Fibroblast of skin of left quadriceps (primary cell): ENCODE data around the gene SNRNP200.
"Not testable (repeated sequence)": the region's sequence is repeated elsewhere in the genome, so short reads cannot be mapped to it uniquely, and the experiment has no call there.

ENCODE experiments used
- DNase-seq, 2 experiments: peaks; one replicate each; pipeline ENCODE4 v3.0.0-alpha.2; 2013; ENCODE audit warnings: low read depth in 2 of 2

The SNRNP200 gene

DNA sequence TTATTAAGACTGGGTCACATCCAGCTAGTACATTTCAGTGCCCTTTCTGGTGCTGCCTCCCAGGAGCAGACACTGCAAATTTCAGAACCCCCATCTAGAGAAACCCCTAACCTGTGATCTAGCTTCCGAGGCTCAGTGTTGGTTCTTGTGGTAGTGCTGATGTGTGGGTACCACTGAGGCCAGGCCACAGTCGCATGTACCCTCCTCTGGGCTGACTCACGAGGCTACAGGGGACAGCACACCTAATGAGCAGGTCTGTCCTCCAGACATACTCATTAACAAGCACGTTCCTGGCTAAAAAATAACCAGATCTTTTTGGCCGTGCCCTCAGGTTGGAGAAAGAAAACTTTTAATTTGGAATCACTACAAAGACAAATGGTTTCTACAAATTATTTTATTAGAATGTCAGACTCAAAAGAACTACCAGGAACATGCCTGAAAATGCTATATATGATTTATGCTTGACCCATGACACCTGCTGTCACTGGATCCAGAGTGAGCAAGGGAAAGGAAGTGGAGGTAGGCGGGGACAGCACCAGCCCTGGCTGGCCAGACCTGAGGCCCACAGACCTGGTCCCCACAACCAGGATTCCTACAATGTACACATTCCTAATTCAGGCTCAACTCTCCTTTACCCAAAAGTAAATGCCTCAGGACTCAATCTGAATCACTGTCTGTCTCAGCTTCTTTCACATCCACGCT, 30.8 kb downstream of the SNRNP200 start:
- no peak for DNase-seq

DNA sequence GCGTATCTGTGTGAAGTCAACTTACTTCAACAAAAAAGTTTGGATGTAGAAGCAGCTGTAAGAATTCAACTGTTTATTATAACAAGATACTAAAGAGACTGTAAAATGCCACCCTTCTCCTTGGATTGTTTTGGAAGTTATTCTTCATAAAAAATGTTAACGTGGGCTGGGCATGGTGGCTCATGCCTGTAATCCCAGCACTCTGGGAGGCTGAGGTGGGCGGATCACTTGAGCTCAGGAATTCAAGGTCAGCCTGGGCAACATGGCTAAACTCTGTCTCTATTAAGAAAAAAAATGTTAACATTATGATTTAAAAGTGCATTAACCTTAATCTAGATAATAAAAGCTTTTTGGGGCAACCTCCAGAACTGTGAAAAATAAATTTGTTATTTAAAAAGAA, 31.6 kb downstream of the SNRNP200 start:
- no peak for DNase-seq

DNA sequence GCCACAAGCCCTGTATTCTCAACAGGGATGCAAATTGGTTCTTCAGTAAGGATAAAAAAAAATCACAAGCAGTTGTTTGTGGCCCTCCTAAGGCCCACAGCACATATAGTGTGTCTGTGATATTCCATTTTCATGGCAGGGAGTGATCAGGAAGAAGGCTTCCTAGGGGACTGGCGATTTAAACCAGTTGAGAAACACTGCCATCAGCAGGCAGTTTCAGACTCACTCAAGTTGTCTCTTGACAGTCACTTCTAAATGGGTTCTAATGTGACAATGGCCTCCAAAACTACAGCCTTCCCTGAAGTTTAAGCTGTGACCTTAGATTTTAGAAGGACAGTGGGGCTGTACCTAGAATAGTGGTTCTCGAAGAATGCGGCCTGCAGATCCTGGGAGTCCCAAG, 33.4 kb downstream of the SNRNP200 start:
- DNase-seq: no peak

DNA sequence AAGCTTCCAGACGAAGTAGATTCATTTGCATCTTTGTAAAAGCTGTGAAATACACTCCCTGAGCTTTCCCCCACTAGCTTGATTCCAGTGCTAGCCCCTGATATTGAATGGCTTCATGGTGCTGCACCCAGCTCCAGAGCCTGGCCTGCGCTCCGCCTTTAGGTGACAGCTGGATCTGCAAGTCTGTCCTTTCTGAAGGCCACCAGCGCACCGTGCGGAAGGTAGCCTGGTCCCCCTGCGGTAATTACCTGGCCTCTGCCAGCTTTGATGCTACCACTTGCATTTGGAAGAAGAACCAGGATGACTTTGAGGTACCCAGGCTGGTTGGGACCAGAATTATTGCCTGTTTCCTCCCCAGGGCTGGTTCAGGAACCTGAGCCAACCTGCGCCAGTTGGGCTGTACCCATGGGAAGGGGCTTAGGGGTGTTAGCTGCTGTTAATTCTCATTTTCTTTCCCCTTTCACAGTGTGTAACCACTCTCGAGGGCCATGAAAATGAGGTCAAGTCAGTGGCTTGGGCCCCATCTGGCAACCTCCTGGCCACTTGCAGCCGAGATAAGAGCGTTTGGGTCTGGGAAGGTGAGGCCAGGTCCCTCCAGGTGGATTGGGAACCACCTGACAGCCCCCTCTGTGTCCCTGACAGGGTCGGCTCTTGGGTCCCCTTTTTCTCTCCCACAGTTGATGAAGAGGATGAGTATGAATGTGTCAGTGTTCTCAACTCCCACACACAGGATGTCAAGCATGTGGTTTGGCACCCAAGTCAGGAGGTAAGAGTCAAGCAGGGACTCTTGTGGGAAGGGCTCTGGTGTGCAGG, 38.0 kb downstream of the SNRNP200 start:
- DNase-seq: no peak

DNA sequence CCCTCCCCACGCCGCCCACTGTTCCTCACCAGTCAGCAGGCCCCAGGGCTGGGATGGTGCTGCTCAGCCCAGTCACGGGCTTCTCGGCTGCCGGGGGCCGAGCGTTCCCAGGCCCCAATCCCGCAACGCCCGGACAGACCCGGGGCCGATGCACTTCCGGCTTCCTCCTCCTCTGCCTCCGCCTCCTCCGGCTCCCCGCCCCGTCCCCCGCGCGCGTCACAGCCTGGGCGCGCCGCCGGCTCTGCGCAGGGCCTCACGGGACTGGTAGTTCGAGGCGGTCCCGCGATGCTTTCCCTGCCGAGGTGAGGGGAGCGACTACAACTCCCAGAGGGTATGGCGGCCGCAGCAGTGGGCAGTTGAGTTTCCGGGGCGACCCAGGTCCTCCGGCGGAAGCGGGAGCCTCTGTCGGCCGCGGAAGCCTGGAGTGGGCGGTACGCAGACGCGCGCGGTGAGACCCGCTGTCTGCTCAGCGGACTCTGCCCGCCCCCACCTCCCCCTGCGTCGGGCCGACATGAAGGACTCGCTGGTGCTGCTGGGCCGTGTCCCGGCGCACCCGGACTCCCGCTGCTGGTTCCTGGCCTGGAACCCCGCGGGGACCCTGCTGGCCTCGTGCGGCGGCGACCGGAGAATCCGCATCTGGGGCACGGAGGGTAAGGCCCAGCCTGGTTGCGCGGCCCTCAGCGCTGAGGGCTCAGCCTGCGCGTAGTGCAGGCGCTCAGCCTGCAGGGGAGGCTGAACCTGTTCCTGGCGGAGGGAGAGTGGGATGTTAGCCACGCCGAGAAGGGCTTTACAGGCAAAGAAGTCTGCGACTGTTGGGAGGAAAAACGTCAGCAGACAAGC, 39.3 kb downstream of the SNRNP200 start, which contains the start of the genes CIAO1 and TMEM127:
CIAO1 (plus strand) TSS at position 386 of the 840 bp plus-strand sequence; CDS start at position 512, 126 bp downstream.
TMEM127 (minus strand) TSS at position 158 of the 840 bp plus-strand sequence. CDS start 616 bp downstream, outside the sequence.
- DNase-seq: peak; percentile 95 to 96

DNA sequence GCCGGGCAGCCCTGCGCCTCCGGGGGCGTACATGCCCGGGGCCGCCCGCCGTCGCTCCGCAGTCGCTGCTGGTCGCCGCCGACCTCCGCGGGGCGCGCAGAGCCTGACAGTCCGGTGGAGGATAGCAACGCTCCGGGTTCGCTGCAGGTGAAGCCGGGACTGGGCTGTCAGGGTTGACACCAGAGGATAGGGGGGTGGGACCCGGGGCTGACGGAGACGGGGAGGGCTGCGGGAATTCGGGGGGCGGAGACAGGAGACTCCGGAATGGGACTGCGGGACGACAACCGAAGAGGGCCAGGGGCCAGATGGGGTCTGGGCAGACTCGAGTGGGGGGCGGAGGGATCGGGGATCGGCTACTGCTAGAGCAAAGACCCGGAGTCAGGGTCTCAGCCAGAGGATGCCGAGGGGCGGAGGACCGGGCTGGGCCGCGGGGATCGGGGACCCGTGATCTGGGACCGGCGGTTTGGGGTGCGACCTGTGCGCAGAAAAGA, 40.0 kb downstream of the SNRNP200 start:
- DNase-seq: no peak

DNA sequence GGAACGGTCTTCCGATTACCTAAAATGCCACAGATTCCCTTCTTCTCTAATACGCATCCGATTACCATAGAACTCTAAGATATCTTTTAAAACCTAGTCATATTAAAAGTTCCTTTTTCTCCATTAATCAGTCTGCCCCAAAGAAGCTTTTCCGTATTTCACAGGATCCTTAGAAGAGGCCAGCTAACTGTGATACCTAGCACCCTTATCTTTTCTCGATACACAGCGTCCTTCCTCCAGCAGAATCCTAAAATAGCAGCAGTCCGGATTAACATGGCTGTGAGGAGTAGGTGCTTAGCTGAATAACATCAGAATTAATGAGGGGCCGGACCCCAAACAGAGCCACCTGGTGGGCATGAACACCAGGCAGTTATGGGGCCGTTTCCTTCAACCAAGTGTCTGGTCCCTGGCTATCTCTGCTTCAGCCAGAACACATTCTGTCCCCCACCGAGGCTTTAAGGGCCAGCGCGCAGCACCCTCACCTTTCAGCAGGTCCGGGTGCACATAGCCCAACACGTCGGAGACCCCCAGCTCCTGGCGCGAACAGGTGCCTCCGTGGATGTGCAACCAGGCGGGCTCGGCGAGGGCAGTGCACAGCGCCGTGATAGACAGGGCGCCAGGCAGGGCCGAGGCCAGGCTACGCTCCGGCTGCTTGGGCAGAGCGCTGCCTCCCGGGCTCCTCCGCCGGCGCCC, 40.5 kb downstream of the SNRNP200 start:
- no peak for DNase-seq

DNA sequence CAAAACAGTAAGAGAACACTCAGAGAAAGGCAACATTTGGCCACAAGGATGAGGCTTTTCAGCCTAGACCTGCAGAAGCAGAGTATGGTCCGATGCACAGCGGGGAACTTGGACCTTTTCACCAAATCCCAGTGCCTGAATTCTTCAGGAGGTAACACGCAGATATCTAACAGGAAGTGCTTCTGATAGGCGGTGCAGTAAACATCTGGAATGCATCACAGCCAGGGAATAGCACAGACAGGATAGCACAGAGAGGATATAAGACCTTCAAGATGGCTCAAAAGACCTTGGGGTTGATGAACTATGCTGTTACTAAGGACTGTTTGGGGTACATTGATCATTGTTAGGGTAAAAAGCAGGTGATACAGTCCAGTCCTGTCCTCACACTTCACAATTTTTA, 41.3 kb downstream of the SNRNP200 start:
- DNase-seq: no peak

DNA sequence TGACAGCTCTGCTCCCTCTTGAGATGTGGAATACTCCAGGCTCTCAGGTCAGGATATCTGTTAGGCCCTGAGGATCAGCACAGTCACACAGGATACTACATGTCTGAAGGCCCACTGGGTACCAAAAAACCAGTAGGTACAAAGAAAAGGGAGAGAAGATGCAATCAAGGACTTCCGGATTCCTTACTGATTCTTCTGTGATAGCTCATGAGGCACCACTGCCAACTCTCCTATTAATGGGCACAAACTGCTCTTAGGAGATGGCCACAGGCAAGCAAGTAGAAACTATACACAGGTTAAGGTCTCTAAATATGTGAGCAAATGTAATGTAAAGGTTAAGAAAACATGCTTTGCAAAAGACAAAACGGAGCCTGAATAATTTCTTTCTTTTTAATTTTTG, 43.0 kb downstream of the SNRNP200 start:
- no peak for DNase-seq

DNA sequence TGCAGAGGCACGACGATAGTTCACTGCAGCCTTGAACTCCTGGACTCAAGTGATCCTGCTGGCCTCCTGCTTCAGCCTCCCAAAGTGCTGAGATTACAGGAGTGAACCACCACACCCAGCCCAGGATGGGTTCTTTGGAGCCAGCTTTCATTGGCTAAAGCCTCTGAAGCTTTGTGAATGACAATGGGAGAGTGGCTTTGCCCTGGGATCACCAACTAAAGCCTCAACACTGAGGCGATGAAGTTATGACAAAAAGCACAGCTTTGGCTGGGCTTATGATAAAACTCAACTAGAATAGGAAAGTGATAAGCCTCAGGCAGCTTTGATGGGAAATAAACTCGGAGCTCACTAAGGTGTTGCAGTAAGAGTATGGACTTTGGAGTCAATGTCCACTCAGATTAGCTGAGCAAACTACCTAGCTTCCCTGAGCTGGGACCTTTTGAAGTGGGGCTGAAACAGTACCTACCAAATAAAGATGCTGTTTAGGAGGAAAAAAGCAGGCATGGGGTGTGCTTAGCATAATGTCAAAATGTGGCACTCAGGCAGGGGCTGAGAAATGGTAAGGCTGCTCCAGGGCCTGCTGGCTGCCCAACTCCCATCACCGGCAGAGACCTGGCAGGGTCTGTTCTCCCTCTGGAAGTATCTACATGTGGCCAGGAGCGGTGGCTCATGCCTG, 43.9 kb downstream of the SNRNP200 start:
- no peak for DNase-seq

DNA sequence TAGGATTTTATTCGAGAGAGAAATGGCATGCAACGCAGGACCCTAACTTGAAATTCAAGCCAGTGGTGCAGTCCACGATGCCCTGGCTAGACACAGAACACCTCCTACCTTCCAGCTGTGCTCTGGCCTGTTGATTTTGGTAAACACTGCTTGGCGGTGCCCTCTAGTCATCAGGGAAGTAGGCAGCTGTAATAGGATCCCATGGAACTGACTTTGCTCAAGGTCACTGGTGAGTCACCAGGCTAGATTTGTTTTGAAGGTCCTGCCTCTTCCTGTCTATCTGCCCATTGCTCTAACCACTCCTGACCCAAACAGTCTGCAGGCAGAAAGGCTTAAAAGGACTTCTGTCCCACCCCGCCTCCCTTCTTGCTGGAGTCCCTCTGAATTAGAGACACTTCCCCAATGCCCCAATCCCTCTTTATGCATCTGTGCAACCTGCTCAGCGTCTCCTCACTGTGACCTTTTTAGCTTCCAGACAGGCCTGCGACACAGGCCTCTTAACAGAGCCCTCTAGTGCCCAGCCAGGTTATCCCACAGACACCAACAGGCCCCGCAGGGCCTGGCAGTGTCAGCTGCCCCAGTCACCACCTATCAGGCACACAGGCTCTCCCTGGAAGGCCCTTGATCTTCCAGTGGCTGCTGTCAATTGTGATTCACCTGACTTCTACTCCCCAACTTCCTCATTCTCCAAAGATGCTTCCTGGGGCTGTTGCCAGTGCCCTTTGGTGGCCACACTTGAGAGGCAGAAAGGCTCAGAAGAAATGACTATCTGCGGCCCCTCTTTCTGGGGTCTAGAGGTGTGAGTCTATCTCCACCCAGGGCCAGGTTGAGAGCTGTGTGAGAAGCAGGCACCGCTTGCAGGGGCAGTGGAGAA, 44.7 kb downstream of the SNRNP200 start:
- peak in 1 of 2 experiments; percentile 25 for DNase-seq

DNA sequence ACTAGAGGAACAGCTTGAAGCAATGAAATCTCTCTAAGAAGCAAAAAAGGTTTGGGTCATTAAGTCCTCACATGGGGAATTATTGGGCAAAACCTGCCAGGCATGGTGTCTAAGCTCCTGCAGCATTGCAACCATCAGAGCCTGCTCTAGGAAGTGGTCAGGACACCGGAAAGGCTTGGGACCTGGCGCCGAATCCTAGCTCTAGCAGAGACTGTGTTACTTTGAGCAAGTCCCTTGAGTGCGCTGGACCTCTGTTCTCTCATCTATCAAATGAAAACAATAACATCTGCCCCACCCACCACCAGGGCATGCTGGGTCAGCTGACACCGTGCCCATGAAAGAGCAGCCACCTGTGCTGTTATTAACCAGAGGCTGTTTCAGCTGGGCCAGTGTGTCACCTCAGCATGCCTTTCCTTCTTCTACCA, 45.8 kb downstream of the SNRNP200 start:
- DNase-seq: no peak

DNA sequence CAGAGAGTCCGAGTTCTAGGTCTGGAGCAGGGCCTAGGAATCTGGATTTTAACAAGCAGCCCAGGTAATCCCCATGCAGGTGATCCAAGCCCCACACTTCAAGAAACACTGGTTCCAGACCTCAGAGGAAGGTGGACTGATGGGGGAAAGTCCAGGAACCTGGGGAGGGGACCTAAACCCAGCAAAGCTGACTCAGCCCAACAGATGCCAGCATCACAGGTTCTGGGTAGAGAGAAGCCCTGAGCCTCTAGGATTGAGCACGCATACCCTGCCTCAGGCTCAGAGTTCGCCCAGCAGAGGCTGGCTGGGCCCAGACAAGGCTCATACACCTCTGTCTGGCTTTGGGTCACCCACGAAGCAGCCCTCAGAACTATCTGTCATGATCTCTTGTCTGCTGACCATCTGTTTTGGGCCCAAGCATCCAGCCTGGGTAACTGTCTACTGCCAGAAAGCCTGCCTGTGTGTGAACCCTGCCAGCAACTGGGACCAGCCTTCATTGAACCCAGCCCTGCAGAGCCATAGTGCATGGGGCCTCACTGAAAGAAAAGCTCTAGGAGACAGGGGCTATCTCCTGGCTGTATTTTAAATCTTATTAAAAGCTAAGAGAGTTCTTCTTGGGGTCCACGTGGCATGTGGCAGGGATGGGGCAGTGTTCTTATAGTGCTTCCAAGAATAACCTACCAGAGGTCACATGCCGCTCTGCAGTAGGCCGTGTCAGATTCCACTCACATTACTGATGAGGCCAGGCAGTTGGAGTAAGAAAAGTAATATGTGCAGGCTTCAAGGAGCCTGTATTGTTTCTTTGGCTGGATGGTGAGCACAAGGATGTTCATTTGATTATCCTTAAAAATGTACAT, 47.0 kb downstream of the SNRNP200 start:
- DNase-seq: no peak

DNA sequence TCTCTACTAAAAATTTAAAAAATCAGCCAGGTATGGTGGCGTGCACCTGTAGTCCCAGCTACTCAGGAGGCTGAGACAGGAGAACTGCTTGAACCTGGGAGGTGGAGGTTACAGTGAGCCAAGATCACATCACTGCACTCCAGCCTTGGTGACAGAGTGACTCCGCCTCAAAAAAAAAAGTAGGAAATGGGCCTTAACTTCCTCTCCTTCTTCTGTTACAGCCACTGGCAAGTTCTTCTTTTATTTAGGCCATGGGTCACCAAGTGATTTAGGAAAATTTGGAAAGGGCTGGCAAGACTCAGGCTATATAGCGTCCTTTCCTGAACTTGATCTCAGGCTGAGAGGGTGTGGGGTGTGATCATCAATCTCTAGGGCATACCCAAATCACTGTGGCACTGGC, 47.6 kb downstream of the SNRNP200 start:
- DNase-seq: not testable (repeated sequence)

DNA sequence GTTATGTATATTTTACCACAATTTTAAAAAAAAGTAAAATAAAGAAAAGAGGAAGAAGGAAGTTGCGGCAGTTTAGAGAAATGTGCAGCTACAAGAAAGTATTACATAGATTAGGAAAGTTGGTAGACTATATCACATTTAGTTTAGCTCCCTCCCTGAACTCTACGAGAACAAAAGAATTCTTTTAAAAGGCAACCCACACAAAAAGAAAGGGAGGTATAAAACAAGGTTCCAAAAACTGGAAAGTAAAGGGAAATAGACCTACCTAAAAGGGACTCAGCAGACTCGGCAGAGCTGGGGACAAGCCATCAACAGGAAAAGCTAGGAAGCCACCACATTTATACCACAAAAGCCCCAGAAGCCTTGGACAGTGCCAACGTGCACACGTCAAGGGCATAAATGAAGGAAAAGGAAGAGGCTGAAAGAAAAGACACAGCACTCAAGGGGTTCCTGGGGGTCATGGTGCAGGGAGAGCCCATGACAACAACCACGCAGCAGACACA, 48.7 kb downstream of the SNRNP200 start:
- DNase-seq: no peak

DNA sequence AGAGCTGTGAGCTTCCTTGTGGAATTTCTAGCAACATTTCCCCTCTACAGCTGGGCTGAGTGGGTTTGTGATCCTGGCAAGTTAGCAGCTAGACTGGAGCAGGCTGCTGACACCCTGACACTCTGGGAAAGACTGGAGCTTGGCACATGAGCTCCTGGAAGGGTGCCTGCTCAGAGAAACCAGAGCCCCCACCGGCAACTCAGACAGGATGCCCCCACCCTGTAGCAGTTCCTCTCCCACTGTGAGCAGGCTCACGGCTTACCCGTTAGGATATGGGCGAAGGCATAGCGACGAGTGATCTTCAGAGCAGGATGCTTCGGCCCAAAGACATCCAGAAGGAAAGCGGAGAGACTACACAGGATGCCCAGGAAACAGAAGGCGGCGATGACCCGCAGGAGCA, 50.8 kb downstream of the SNRNP200 start:
- no peak for DNase-seq

DNA sequence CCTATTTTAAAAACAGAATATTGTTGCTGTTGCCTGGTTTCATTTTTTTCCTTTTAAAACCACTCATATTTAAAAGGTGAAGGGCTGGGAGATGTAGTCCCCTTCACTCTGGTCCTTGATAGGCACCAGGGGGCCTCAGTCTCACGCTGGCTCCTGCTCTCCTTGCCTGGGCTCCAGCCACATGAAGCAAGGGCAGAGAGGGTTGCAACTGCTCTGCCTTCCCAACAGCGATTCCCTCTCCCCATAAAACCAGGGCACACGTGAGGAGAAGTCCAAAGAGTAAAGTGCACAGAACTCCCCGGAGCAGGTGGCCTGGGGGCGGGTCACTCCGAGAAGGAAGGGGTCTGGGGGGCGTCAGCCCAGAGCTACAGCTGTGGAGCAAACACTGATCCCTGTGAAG, 52.3 kb downstream of the SNRNP200 start:
- DNase-seq: no peak

DNA sequence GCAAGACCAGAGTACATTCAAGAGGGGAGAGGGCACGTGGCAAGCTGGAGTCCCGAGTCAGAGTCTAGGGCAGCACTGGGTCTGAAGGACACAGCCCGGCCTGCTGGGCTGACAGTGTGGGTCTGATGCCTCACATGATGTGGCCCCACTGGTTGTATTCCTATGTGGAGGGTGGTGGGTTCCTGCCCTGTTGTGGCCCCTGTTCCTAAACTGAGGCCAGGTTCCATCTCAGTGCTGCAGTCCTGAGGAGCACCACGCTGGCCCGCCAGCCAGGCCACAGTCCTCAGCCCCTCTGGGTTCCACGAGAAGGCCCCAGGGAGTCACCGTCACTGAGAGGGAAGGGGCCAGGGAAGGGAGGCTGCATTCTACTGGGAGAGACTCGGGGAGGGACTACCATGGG, 52.8 kb downstream of the SNRNP200 start:
- no peak for DNase-seq
